OCI-LY3 (cell line): ENCODE measurements around the gene FAM240A.
A peak's percentile ranks its signal among the peaks of the same experiment; 100 is the strongest.

Source experiments
- H2AFZ ChIP-seq: fragments of 200-600, 300-600 bp; shearing (Covaris generic); 2 replicates; pipeline ENCODE4 v1.6.0; 2014; ENCODE audit warnings: antibody characterized with exemption, low read depth, low read length
- H3K27ac ChIP-seq: fragments of 200-600, 300-600 bp; sonication (generic); 2 replicates; pipeline ENCODE4 v1.5.1; 2014; ENCODE audit warnings: mild to moderate bottlenecking, low read length, moderate library complexity, mixed read lengths
- H3K27me3 ChIP-seq: fragments of 200-600, 300-600 bp; sonication (generic); 2 replicates; pipeline ENCODE4 v1.6.1; 2014; ENCODE audit warnings: low read depth, low read length, mixed read lengths
- H3K36me3 ChIP-seq: fragments of 200-600, 300-600 bp; sonication (generic); replicated peaks from 2 replicates; pipeline ENCODE3; 2014; ENCODE audit warnings: low read depth, low read length, mixed read lengths
- H3K4me1 ChIP-seq: fragments of 300-600, 200-600 bp; sonication (generic); 2 replicates; pipeline ENCODE4 v1.6.1; 2014; ENCODE audit warnings: low read length, mixed read lengths
- H3K4me2 ChIP-seq: fragments of 200-600, 300-600 bp; sonication (generic); 2 replicates; pipeline ENCODE4 v1.6.1; 2014; ENCODE audit warnings: low read length, mixed read lengths
- H3K4me3 ChIP-seq: fragments of 300-600, 200-600 bp; sonication (generic); 2 replicates; pipeline ENCODE4 v1.5.1; 2014; ENCODE audit warnings: antibody characterized with exemption, mild to moderate bottlenecking, low read length, moderate library complexity
- H3K79me2 ChIP-seq: fragments of 300-600, 200-600 bp; shearing (Covaris generic); 2 replicates; pipeline ENCODE4 v1.6.1; 2014; ENCODE audit warnings: mild to moderate bottlenecking, low read length, mixed read lengths
- H3K9ac ChIP-seq: fragments of 300-600, 200-600 bp; shearing (Covaris generic); 2 replicates; pipeline ENCODE4 v1.6.0; 2014; ENCODE audit warnings: mild to moderate bottlenecking, low read length, moderate library complexity
- H3K9me3 ChIP-seq: fragments of 200-600, 300-600 bp; shearing (Covaris generic); 2 replicates; pipeline ENCODE4 v1.6.1; 2014; ENCODE audit warnings: low read length, mixed read lengths; ENCODE audit not compliant: insufficient read depth
- H4K20me1 ChIP-seq: fragments of 200-600, 300-600 bp; sonication (generic); 2 replicates; pipeline ENCODE4 v1.6.1; 2016; ENCODE audit warnings: low read length, mixed read lengths; ENCODE audit not compliant: insufficient read depth
- EZH2phosphoT487 ChIP-seq: fragments of 200-600 bp; shearing (Covaris generic); IDR thresholded peaks from 2 replicates; pipeline ENCODE4 v1.6.1; 2018; ENCODE audit warnings: antibody characterized with exemption, mixed run types, low read depth
- TF ChIP-seq, protein P1 (sequence below): fragments of 200-600, 300-600 bp; sonication (generic); IDR thresholded peaks from 2 replicates; pipeline ENCODE4 v1.5.1; 2014; ENCODE audit warnings: antibody characterized with exemption, low read length, low read depth

The FAM240A gene

GRCh38 chr3:46603446-46604046 lies 8.8 kb upstream of the FAM240A start:
- H3K27ac ChIP-seq, result no peak overlapping the region
- TF ChIP-seq, protein P1, sequence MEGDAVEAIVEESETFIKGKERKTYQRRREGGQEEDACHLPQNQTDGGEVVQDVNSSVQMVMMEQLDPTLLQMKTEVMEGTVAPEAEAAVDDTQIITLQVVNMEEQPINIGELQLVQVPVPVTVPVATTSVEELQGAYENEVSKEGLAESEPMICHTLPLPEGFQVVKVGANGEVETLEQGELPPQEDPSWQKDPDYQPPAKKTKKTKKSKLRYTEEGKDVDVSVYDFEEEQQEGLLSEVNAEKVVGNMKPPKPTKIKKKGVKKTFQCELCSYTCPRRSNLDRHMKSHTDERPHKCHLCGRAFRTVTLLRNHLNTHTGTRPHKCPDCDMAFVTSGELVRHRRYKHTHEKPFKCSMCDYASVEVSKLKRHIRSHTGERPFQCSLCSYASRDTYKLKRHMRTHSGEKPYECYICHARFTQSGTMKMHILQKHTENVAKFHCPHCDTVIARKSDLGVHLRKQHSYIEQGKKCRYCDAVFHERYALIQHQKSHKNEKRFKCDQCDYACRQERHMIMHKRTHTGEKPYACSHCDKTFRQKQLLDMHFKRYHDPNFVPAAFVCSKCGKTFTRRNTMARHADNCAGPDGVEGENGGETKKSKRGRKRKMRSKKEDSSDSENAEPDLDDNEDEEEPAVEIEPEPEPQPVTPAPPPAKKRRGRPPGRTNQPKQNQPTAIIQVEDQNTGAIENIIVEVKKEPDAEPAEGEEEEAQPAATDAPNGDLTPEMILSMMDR, result no peak
- TF ChIP-seq EZH2phosphoT487, result no peak
- H3K4me1 ChIP-seq, result no peaks in the 10 kb centered on the region
- no peaks in the 10 kb centered on the region for H3K79me2 ChIP-seq
- H3K4me3 ChIP-seq, result no peak overlapping the region
- H3K9me3 ChIP-seq, result no peaks in the 10 kb centered on the region
- no peak overlapping the region for H3K9ac ChIP-seq
- H2AFZ ChIP-seq, result no peak overlapping the region
- H3K36me3 ChIP-seq, result no peaks in the 10 kb centered on the region
- peaks cover 15% of the 10 kb centered on the region; the same call in 1 of the 2 replicates for H3K27me3 ChIP-seq
- H4K20me1 ChIP-seq, result no peaks in the 10 kb centered on the region
- H3K4me2 ChIP-seq, result no peak overlapping the region

- Histone ChIP-seq H3K9me3 (no peaks in the 10 kb centered on the region), H3K27ac (no peak overlapping the region), H3K4me2 (no peak overlapping the region), H3K36me3 (no peaks in the 10 kb centered on the region), H3K27me3 (peaks cover 15% of the 10 kb centered on the region), H3K4me3 (no peak overlapping the region), H3K4me1 (no peaks in the 10 kb centered on the region), H3K79me2 (no peaks in the 10 kb centered on the region), H3K9ac (no peak overlapping the region), H4K20me1 (no peaks in the 10 kb centered on the region), H2AFZ (no peak overlapping the region)
- TF ChIP-seq, protein P1, result no peak
- TF ChIP-seq EZH2phosphoT487, result no peak
These were observed 8.2 kb upstream of the FAM240A start for GRCh38 chr3:46604127-46604526.

DNA sequence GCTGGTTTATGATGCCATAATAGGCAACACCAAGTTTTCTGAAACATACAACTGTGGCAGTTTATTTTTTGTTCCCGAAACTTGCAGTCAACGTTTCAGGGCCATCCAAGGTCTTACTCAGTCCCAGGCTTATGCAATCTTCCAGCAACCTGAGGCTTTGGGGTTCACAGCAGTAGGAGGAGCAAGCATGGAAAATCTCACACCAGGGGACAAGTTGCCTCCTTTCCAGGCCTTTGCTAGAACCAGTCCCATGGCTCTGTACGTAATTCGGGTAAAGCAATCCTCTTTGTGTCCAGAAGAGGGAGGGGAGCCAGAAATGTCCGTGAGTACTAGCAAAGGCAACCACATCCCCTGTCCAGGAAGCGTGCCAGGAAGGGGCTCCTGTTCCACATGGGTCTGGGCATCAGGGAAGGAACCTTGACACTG lies 4.7 kb upstream of the FAM240A start:
- no peak overlapping the region for H2AFZ ChIP-seq
- TF ChIP-seq EZH2phosphoT487, result no peak
- TF ChIP-seq, protein P1, result peak; percentile 13; the same call in 1 of the 2 replicates
- no peaks in the 10 kb centered on the region for H4K20me1 ChIP-seq
- H3K4me2 ChIP-seq, result no peak overlapping the region
- no peak overlapping the region for H3K4me3 ChIP-seq
- H3K36me3 ChIP-seq, result no peaks in the 10 kb centered on the region
- no peak overlapping the region for H3K27ac ChIP-seq
- no peaks in the 10 kb centered on the region for H3K79me2 ChIP-seq
- no peaks in the 10 kb centered on the region for H3K9me3 ChIP-seq
- no peaks in the 10 kb centered on the region for H3K4me1 ChIP-seq
- no peak overlapping the region for H3K9ac ChIP-seq
- H3K27me3 ChIP-seq, result peaks cover 41% of the 10 kb centered on the region

DNA sequence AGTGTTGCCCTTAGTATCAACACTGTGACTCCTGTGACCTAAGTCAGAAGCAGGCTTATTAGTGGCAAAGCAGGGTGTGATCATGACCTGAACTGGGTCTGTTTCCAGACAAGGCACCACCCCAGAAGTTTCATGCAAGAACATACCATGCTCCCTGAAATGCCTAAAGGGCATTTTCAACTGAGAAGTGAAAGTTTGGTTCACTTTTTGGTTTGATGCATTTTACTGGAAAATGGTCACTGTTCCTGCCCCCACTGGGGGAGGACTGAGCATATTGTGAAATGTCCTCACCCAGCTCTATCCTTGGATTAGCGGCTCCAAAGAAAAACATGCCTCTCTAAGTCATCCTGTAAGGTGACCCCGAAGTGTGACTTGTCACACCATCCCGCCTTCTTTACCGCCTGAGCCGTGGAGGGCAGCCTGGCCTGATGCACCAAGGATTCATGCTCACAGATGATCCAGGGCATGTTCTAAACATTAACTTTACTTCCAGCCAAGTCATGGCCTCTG lies 3.1 kb upstream of the FAM240A start:
- Histone ChIP-seq H3K4me1 (no peaks in the 10 kb centered on the region), H2AFZ (no peak overlapping the region), H3K36me3 (no peaks in the 10 kb centered on the region), H3K27me3 (peaks cover 44% of the 10 kb centered on the region), H3K27ac (no peak overlapping the region), H3K4me3 (no peak overlapping the region), H3K79me2 (no peaks in the 10 kb centered on the region), H3K9ac (no peak overlapping the region), H3K9me3 (no peaks in the 10 kb centered on the region), H4K20me1 (no peaks in the 10 kb centered on the region), H3K4me2 (no peak overlapping the region)
- TF ChIP-seq, protein P1, result no peak
- TF ChIP-seq EZH2phosphoT487, result no peak
